Uterus (tissue), 2 donors: ENCODE data around the gene SNAPC1.

Source experiments
- CTCF ChIP-seq, 4 experiments: fragments of 200-600 bp in 2 of 4; fragments of 450-650 bp in 2 of 4; sonication (generic) in 2 of 4; IDR thresholded peaks; one replicate each; pipeline ENCODE4 v1.5.1; 2016 to 2019; ENCODE audit warnings: antibody characterized with exemption in 4 of 4, mild to moderate bottlenecking in 2 of 4, moderate library complexity in 1 of 4
- POLR2A ChIP-seq, 2 donors: fragments of 450-650 bp; IDR thresholded peaks; one replicate each; pipeline ENCODE4 v1.6.1; 2016; ENCODE audit warnings: antibody characterized with exemption in 2 of 2, mild to moderate bottlenecking in 1 of 2, moderate library complexity in 1 of 2

- TF ChIP-seq CTCF (IDR thresholded peaks at IDR 0.05) = no peak
- no peak for TF ChIP-seq POLR2A (IDR thresholded peaks at IDR 0.05)
Measured at GRCh38 chr14:61774861-61775260, 12.6 kb downstream of the SNAPC1 start.
